Measurements from ENCODE around the gene AHR.
A peak's percentile ranks its signal among the peaks of the same experiment; 100 is the strongest.

Gene AHR

DNA sequence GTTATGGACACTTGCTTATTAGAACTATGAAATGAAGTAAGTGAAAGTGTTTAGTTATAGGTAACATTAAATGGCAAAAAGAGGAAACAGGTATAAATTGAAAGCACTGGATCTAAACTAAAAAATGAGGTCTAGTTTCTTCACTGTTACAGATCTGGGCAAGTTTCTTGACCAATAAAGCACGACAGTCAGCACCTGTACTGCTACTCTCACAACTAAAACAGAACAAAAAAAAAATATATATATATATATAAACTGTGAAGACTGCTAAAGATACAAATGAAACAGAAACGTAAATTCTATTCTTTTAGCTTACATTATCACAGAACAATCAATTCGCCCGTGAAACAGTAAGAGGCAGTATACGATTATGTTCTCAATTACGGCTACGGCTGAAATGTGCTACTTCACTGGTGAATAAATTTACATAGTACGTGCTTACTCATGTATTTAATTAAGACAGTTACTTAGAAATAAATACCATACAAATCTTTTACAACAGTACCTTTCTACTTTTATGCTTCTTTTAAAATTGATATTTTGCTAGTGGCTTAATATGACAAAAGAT lies 4.2 kb downstream of the AHR start:
- TF ChIP-seq, protein P1, sequence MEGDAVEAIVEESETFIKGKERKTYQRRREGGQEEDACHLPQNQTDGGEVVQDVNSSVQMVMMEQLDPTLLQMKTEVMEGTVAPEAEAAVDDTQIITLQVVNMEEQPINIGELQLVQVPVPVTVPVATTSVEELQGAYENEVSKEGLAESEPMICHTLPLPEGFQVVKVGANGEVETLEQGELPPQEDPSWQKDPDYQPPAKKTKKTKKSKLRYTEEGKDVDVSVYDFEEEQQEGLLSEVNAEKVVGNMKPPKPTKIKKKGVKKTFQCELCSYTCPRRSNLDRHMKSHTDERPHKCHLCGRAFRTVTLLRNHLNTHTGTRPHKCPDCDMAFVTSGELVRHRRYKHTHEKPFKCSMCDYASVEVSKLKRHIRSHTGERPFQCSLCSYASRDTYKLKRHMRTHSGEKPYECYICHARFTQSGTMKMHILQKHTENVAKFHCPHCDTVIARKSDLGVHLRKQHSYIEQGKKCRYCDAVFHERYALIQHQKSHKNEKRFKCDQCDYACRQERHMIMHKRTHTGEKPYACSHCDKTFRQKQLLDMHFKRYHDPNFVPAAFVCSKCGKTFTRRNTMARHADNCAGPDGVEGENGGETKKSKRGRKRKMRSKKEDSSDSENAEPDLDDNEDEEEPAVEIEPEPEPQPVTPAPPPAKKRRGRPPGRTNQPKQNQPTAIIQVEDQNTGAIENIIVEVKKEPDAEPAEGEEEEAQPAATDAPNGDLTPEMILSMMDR (IDR thresholded peaks at IDR 0.05), result no peak
- DNase-seq (ENCODE audit: low spot score), result no peak
- H3K27ac ChIP-seq, result no peak overlapping the region
- H3K4me3 ChIP-seq, result peak overlapping the region; percentile 99

DNA sequence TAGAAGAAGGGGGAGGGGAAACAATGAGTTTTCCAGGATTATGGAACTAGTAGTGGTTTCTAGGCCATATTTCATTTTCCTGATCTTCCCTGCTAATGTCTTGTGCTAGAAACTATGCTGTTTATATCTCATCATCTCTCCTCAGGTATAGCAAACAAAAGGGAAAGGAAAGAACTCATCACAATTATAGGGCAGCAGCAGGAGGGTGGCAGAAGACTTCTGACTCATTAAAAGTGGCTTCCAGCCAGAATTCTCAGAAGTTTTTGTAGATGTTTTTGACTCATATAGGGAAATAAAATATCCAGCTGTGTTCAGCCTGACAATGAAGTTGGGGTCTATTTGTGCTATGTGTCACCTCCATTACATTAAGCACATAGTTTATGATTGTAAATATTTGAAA lies 6.5 kb downstream of the AHR start:
- Histone ChIP-seq H3K27ac (peak overlapping the region; percentile 52 to 58), H3K4me3 (peak overlapping the region; percentile 52)
- TF ChIP-seq, protein P1 (IDR thresholded peaks at IDR 0.05), result no peak
- no peak for DNase-seq (ENCODE audit: low spot score)

DNA sequence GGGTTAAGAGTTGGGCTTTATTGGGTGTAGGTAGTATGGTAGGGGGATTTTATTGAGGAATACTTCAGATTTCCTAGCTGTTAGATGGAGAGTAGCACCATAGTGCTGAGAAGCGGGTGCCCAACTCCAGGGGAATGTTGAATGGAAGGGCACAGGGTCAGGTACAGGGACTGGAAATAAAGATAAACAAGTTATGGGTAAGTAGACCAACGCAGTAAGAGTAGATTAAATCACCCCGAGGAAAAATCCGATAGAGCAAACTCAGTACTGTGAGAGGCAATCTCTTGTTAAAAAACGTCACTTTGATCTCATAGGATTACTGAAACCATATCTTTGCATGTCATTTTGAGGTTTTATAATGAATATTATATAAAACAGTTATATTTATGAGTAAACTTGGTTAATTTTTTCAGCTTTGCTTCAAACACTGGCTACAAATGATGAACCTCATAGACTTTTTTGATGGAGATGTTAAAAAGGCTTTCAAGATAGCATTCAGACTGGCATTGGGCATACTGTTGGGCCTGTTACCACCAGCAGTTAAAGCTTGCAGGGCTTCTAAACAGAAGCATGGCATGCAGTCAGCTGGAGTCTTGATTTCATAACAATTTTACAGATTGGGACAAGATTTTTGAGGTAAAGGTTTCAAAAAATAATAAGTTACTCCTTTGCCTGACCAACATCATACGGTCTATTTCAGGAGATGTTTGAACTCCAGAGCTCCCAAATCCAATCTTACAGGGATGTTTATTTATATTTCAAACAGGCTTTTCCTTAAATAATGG lies 7.1 kb downstream of the AHR start:
- DNase-seq (ENCODE audit: low spot score), result no peak
- Histone ChIP-seq H3K27ac (peak overlapping the region; percentile 52 to 58), H3K4me3 (peak overlapping the region; percentile 52)
- TF ChIP-seq, protein P1 (IDR thresholded peaks at IDR 0.05), result no peak

DNA sequence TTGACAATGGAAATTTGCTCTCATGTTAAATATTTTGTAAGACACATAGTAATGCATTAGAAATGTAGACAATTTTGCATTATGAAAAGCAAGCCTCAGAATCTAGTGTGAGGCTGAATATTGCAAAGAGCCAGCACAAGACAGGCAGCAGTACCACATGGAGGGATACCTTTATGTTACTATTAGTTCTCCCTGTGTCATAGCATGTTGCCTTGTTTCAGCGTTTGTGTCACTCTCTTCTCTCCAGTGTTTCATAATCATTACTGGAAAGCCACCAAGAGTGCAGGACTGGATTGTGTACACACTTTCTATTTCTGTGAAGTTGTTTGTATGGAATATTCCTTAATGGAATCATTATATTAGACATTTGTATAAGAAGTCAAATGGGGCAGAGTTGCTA lies 8.5 kb downstream of the AHR start:
- Histone ChIP-seq H3K27ac (peak overlapping the region; percentile 22 to 38), H3K4me3 (peak overlapping the region; percentile 44)
- no peak for DNase-seq (ENCODE audit: low spot score)
- TF ChIP-seq, protein P1 (IDR thresholded peaks at IDR 0.05), result no peak

DNA sequence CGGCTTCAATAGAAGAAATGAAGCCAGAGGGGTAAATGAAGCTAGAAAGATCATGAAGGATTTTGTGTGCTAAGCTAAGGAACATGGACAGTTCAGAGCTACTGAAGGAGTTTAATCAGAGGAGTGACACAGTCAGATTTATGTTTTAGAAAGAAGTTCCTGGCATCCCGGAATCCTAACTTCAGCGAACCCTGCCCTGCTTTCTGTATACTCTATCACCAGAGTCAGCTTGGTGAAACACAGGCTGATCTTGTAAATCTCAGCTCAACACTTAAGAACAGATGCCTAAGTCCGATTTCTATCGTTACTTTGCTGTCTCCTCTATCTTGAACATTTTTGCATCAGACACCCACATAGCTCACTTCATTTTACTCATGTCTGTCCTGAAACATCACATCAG lies 9.1 kb downstream of the AHR start:
- Histone ChIP-seq H3K27ac (peak overlapping the region; percentile 22 to 38), H3K4me3 (peak overlapping the region; percentile 44)
- TF ChIP-seq, protein P1 (IDR thresholded peaks at IDR 0.05), result no peak
- DNase-seq (ENCODE audit: low spot score), result no peak

DNA sequence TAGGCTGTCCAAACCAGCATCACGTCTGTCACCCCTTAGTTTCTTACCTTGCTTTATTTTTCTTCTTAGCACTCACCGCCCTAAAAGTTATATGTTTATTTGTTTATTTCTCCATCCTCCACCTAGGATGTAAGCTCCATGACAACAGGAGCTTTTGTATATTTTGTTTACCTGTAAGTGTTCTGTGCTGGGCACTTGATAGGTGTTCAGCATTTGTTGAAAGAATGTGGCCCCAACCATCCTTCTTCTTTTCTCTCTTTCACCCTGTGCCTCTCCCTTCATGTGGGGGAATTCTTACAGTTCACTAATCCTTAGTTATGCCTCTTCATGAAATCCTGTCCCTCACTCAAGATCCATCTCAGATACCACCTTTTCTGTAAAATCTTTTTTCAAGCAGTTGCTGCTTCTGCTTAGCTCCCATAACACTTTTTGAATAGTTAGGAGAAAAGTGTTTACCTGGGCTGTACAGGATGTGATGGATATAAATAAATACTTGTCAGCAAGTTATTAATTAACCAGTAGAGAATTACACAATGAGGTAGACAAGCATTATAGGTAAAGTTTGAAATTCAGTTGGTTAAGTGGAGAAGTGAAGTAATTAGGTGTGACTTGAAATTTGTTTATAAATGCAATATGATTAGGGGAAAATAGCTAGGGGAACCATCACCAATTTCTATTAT lies 9.7 kb downstream of the AHR start:
- TF ChIP-seq, protein P1 (IDR thresholded peaks at IDR 0.05), result no peak
- no peak for DNase-seq (ENCODE audit: low spot score)
- peak overlapping the region; percentile 22 to 38 for H3K27ac ChIP-seq
- peak overlapping the region; percentile 44 for H3K4me3 ChIP-seq

All from coronary artery (tissue), 2 donors.